HepG2 (cell line): ENCODE data around the gene SDR42E2. TPM values are rescaled to one million over a fixed set of nuclear protein-coding genes. Genes with fewer than 3 reads are reported as not detected.

Experiments used
- BRF2 ChIP-seq: sonication (generic); formaldehyde crosslinking; IDR thresholded peaks from 2 replicates; pipeline ENCODE4 v1.8.1; 2022; ENCODE audit warnings: mild to moderate bottlenecking, missing genetic modification reagents
- CSRNP2 ChIP-seq: sonication (generic); formaldehyde crosslinking; conservative IDR thresholded peaks from 2 replicates; pipeline ENCODE4 v1.8.0; 2022; ENCODE audit warnings: low read depth, missing genetic modification reagents
- EED ChIP-seq: sonication (generic); formaldehyde crosslinking; IDR thresholded peaks from 2 replicates; pipeline ENCODE4 v1.5.0; 2020; ENCODE audit warnings: mild to moderate bottlenecking, missing genetic modification reagents
- ISL2 ChIP-seq: sonication (generic); formaldehyde crosslinking; IDR thresholded peaks from 2 replicates; pipeline ENCODE4 v1.5.0; 2020; ENCODE audit warnings: missing genetic modification reagents
- JUND ChIP-seq: sonication (generic); formaldehyde crosslinking; IDR thresholded peaks from 2 replicates; pipeline ENCODE4 v1.8.0; 2022; ENCODE audit warnings: mild to moderate bottlenecking, missing genetic modification reagents
- KLF13 ChIP-seq: sonication (generic); formaldehyde crosslinking; IDR thresholded peaks from 2 replicates; pipeline ENCODE4 v1.4.0; 2020; ENCODE audit warnings: mild to moderate bottlenecking, missing genetic modification reagents
- REST ChIP-seq, 2 experiments: IDR thresholded peaks; 2 replicates each; pipeline ENCODE4 v1.6.1; 2011 to 2012; ENCODE audit warnings: low read length in 2 of 2, borderline replicate concordance in 1 of 2, low read depth in 1 of 2, mild to moderate bottlenecking in 1 of 2, moderate library complexity in 1 of 2
- RORA ChIP-seq: sonication (generic); formaldehyde crosslinking; IDR thresholded peaks from 2 replicates; pipeline ENCODE4 v1.5.0; 2020; ENCODE audit warnings: mild to moderate bottlenecking, missing genetic modification reagents, moderate library complexity
- TRIM22 ChIP-seq: fragments of 450-650 bp; IDR thresholded peaks from 2 replicates; pipeline ENCODE4 v1.6.1; 2017
- ZBTB43 ChIP-seq: sonication (generic); formaldehyde crosslinking; conservative IDR thresholded peaks from 2 replicates; pipeline ENCODE4 v1.4.0; 2020; ENCODE audit warnings: missing genetic modification reagents
- ZBTB49 ChIP-seq: sonication (generic); formaldehyde crosslinking; IDR thresholded peaks from 2 replicates; pipeline ENCODE4 v1.4.0; 2020; ENCODE audit warnings: missing genetic modification reagents, borderline replicate concordance
- ZNF121 ChIP-seq: sonication (generic); formaldehyde crosslinking; IDR thresholded peaks from 2 replicates; pipeline ENCODE4 v1.5.0; 2020; ENCODE audit warnings: mild to moderate bottlenecking, missing genetic modification reagents
- ZNF20 ChIP-seq: sonication (generic); formaldehyde crosslinking; IDR thresholded peaks from 2 replicates; pipeline ENCODE4 v1.4.0; 2020; ENCODE audit warnings: mild to moderate bottlenecking, moderate library complexity, missing genetic modification reagents
- ZNF282 ChIP-seq: fragments of 450-650 bp; IDR thresholded peaks from 2 replicates; pipeline ENCODE4 v1.6.1; 2018; ENCODE audit not compliant: partially characterized antibody
- ZNF530 ChIP-seq: sonication (generic); formaldehyde crosslinking; IDR thresholded peaks from 2 replicates; pipeline ENCODE4 v1.5.0; 2020; ENCODE audit warnings: low read depth, mild to moderate bottlenecking, missing genetic modification reagents
- ZNF782 ChIP-seq: sonication (generic); formaldehyde crosslinking; IDR thresholded peaks from 2 replicates; pipeline ENCODE4 v1.4.0; 2020; ENCODE audit warnings: missing genetic modification reagents, mild to moderate bottlenecking, borderline replicate concordance
- ZSCAN21 ChIP-seq: sonication (generic); formaldehyde crosslinking; IDR thresholded peaks from 2 replicates; pipeline ENCODE4 v1.8.0; 2022; ENCODE audit warnings: mild to moderate bottlenecking, missing genetic modification reagents, moderate library complexity, borderline replicate concordance
- polyA plus RNA-seq, 8 experiments: library from polyadenylated mRNA; depleted of rRNA in 3 of 8; stranded (reverse) in 7 of 8; unstranded in 1 of 8; fragments of >200 nt; fragmentation: Illumina TruSeq in 4 of 8; extraction: Trizol in 4 of 8; gene quantifications; 2 replicates each; pipeline versions ENCODE4 v1.2.1 to v1.2.3, GENCODE V29; 2011 to 2016; ENCODE audit warnings: low read depth in 4 of 8, missing spikeins in 1 of 8, mixed read lengths in 1 of 8; ENCODE audit not compliant: insufficient read depth in 1 of 8
- total RNA-seq, 5 experiments: library from RNA; depleted of rRNA; stranded (reverse); fragments of >200 nt; fragmentation: Illumina TruSeq; extraction: Trizol; gene quantifications; 2 replicates each; pipeline ENCODE4 v1.2.3, GENCODE V29; 2016; ENCODE audit warnings: low read depth in 1 of 5

Gene SDR42E2
- total and polyA plus RNA-seq, 2 of the 13 experiments (the other 11 are each of a cell fraction or from before 2014, with no cell fraction given), result 0.05 to 0.11 TPM

GRCh38 chr16:22206013-22206841 lies 43.9 kb downstream of the SDR42E2 start, which contains the start of gene EEF2K (continued):
- peak in 1 of 2 experiments; percentile 37; a peak in 1 of 4 replicates for TF ChIP-seq REST (IDR thresholded peaks at IDR 0.05; ENCODE audit: borderline replicate concordance in 1 of 2, low read depth in 1 of 2, low read length in 2 of 2)
- no peak for TF ChIP-seq TRIM22
- peak; percentile 92 for TF ChIP-seq ZNF121 (CRISPR knock-in tag)
- TF ChIP-seq ZBTB43 (CRISPR knock-in tag), result peak; percentile 92
- TF ChIP-seq ZSCAN21 (CRISPR knock-in tag), result peak; percentile 98
- TF ChIP-seq ZNF530, result no peak
- TF ChIP-seq EED (CRISPR knock-in tag), result peak; percentile 14
- TF ChIP-seq CSRNP2, result no peak
- peak; percentile 71; the same call in 1 of the 2 replicates for TF ChIP-seq KLF13
- TF ChIP-seq ZNF782, result peak; percentile 43
- TF ChIP-seq ZNF282, result no peak
- peak; percentile 67 for TF ChIP-seq JUND (CRISPR knock-in tag)
- TF ChIP-seq BRF2 (CRISPR knock-in tag), result peak; percentile 94
- no peak for TF ChIP-seq RORA (CRISPR knock-in tag)
- peak; percentile 74 for TF ChIP-seq ZBTB49 (CRISPR knock-in tag)
- peak; percentile 84 for TF ChIP-seq ISL2 (CRISPR knock-in tag)
- no peak for TF ChIP-seq ZNF20
